ENCODE data around the gene GPSM3.
"Not testable (repeated sequence)": the region's sequence is repeated elsewhere in the genome, so short reads cannot be mapped to it uniquely, and the experiment has no call there.

DNA sequence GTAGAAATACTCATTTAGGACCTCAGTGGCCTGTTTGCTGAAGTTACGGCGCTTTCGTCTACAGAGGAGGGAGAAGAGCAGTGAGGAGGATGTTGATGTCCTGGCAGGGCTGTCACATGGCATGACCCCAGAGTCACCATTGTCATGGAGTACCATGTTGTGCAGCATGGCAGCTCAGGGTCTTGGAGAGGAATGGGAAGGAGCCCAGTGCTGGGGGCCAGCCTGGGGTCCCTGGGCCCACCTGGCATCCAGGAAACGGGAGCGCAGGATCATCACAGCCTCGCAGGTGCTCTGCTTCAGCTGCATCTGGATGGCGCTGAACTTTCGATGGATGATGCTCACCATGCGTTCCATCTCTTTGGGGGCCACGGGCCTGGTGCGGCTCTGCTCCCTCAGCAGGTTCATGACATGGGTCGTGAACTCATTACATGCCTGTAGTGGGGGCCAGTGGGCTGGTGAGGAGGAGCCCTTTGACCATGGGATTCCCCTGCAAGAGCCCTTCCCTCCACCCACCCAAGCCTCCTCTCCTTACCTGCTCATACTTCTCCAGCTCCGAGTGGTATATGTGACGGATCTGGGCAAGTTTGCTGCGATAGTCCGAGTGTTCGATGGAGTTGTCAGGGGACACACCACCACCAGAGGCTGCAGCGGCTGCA lies 4.6 kb downstream of the GPSM3 start:
- TF ChIP-seq, protein P1, sequence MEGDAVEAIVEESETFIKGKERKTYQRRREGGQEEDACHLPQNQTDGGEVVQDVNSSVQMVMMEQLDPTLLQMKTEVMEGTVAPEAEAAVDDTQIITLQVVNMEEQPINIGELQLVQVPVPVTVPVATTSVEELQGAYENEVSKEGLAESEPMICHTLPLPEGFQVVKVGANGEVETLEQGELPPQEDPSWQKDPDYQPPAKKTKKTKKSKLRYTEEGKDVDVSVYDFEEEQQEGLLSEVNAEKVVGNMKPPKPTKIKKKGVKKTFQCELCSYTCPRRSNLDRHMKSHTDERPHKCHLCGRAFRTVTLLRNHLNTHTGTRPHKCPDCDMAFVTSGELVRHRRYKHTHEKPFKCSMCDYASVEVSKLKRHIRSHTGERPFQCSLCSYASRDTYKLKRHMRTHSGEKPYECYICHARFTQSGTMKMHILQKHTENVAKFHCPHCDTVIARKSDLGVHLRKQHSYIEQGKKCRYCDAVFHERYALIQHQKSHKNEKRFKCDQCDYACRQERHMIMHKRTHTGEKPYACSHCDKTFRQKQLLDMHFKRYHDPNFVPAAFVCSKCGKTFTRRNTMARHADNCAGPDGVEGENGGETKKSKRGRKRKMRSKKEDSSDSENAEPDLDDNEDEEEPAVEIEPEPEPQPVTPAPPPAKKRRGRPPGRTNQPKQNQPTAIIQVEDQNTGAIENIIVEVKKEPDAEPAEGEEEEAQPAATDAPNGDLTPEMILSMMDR (IDR thresholded peaks at IDR 0.05): not testable (repeated sequence)
- not testable (repeated sequence) for TF ChIP-seq POLR2A (IDR thresholded peaks at IDR 0.05)
